GM19043 (cell line): ENCODE measurements around the gene B4GALNT2.
"Not testable (repeated sequence)": the region's sequence is repeated elsewhere in the genome, so short reads cannot be mapped to it uniquely, and the experiment has no call there.

ENCODE experiments used
- ATAC-seq: cut with Tn5 transposase; IDR thresholded peaks from one replicate; pipeline ENCODE4 v1.9.1; 2021; ENCODE audit warnings: low read depth; ENCODE audit not compliant: unreplicated experiment

B4GALNT2 gene

GRCh38 chr17:49120166-49120565 lies 12.4 kb upstream of the B4GALNT2 start:
- no peak for ATAC-seq

GRCh38 chr17:49121696-49122292 lies 10.8 kb upstream of the B4GALNT2 start:
- ATAC-seq, result no peak

- no peak for ATAC-seq
Measured at GRCh38 chr17:49122566-49122965, 10.0 kb upstream of the B4GALNT2 start.

GRCh38 chr17:49123061-49123460 lies 9.5 kb upstream of the B4GALNT2 start:
- ATAC-seq, result no peak

GRCh38 chr17:49125449-49125848 lies 7.1 kb upstream of the B4GALNT2 start:
- ATAC-seq, result no peak

- ATAC-seq, result not testable (repeated sequence)
Measured at GRCh38 chr17:49126183-49126859, 6.2 kb upstream of the B4GALNT2 start.

GRCh38 chr17:49129359-49129950 lies 3.1 kb upstream of the B4GALNT2 start:
- ATAC-seq, result not testable (repeated sequence)

GRCh38 chr17:49130891-49131290 lies 1.7 kb upstream of the B4GALNT2 start:
- ATAC-seq, result no peak

- no peak for ATAC-seq
Measured at GRCh38 chr17:49132317-49132698, 261 bp upstream of the B4GALNT2 start.

- ATAC-seq, result no peak
Measured at GRCh38 chr17:49136335-49136734, 3.8 kb downstream of the B4GALNT2 start.

- ATAC-seq, result not testable (repeated sequence)
Measured at GRCh38 chr17:49145654-49146053, 13.1 kb downstream of the B4GALNT2 start.

- no peak for ATAC-seq
Measured at GRCh38 chr17:49146620-49147306, 14.2 kb downstream of the B4GALNT2 start.

- ATAC-seq, result no peak
Measured at GRCh38 chr17:49148171-49148570, 15.6 kb downstream of the B4GALNT2 start.

- ATAC-seq, result no peak
Measured at GRCh38 chr17:49151996-49152395, 19.4 kb downstream of the B4GALNT2 start.

- no peak for ATAC-seq
Measured at GRCh38 chr17:49156256-49156655, 23.7 kb downstream of the B4GALNT2 start.

GRCh38 chr17:49157784-49158183 lies 25.2 kb downstream of the B4GALNT2 start:
- no peak for ATAC-seq

- no peak for ATAC-seq
Measured at GRCh38 chr17:49162866-49163265, 30.3 kb downstream of the B4GALNT2 start.

GRCh38 chr17:49165143-49165542 lies 32.6 kb downstream of the B4GALNT2 start:
- ATAC-seq, result no peak

GRCh38 chr17:49168706-49169105 lies 36.1 kb downstream of the B4GALNT2 start:
- no peak for ATAC-seq

- no peak for ATAC-seq
Measured at GRCh38 chr17:49170216-49170615, 37.6 kb downstream of the B4GALNT2 start.

GRCh38 chr17:49170711-49171110 lies 38.1 kb downstream of the B4GALNT2 start:
- ATAC-seq, result not testable (repeated sequence)
